Sigmoid colon (tissue), 7 donors: ENCODE results near the gene IP6K3. TPM values are rescaled to one million over a fixed set of nuclear protein-coding genes. Genes with fewer than 3 reads are reported as not detected.

Experiments
- DNase-seq: peaks from one replicate; pipeline ENCODE4 v3.0.0-alpha.2; 2019
- H3K27ac ChIP-seq, 4 donors: fragments of 200-600 bp; sonication (generic); one replicate each; pipeline ENCODE4 v1.5.1; 2016 to 2019; ENCODE audit warnings: mild to moderate bottlenecking in 1 of 4
- H3K27me3 ChIP-seq, 3 donors: fragments of 200-600 bp; sonication (generic); one replicate each; pipeline ENCODE4 v1.5.1; 2019; ENCODE audit warnings: mild to moderate bottlenecking in 1 of 3
- H3K36me3 ChIP-seq, 4 donors: fragments of 200-600 bp; sonication (generic); one replicate each; pipeline ENCODE4 v1.5.1; 2016 to 2019
- H3K4me1 ChIP-seq, 4 donors: fragments of 200-600 bp; sonication (generic); one replicate each; pipeline ENCODE4 v1.5.1; 2017 to 2019
- H3K4me3 ChIP-seq, 4 donors: fragments of 200-600 bp; sonication (generic); one replicate each; pipeline ENCODE4 v1.5.1; 2017 to 2019; ENCODE audit warnings: mild to moderate bottlenecking in 2 of 4, moderate library complexity in 1 of 4
- H3K9me3 ChIP-seq, 4 donors: fragments of 200-600 bp in 3 of 4; sonication (generic) in 3 of 4; one replicate each; pipeline versions ENCODE4 v1.5.1 to v1.6.1; 2013 to 2019
- CTCF ChIP-seq, 4 experiments: fragments of 450-650 bp in 3 of 4; fragments of 200-600 bp in 1 of 4; IDR thresholded peaks; one replicate each; pipeline ENCODE4 v1.5.1; 2016 to 2019; ENCODE audit warnings: antibody characterized with exemption in 4 of 4, mild to moderate bottlenecking in 3 of 4, moderate library complexity in 2 of 4
- EP300 ChIP-seq, 4 donors: sonication (generic); formaldehyde crosslinking; IDR thresholded peaks; one replicate each; pipeline ENCODE4 v1.6.1; 2017; ENCODE audit warnings: antibody characterized with exemption in 4 of 4
- POLR2A ChIP-seq, 2 donors: fragments of 450-650 bp; IDR thresholded peaks; one replicate each; pipeline ENCODE4 v1.6.1; 2016; ENCODE audit warnings: antibody characterized with exemption in 2 of 2, mild to moderate bottlenecking in 2 of 2, moderate library complexity in 2 of 2
- POLR2AphosphoS5 ChIP-seq, 4 donors: sonication (generic); formaldehyde crosslinking; IDR thresholded peaks; one replicate each; pipeline ENCODE4 v1.6.1; 2017; ENCODE audit warnings: antibody characterized with exemption in 4 of 4
- WGBS, 2 donors: extraction: QIAGEN DNeasy Blood & Tissue Kit; methylation state at CpG; one replicate each; pipeline ENCODE4 v1.1.7; 2013; 5-methylcytosine and 5-hydroxymethylcytosine counted together
- intact Hi-C: fragments of 100-400 bp; cut with DNase I; formaldehyde crosslinking; loops from one replicate; pipeline ENCODE4 v1.15.1; 2023
- polyA plus RNA-seq, 3 donors: library from polyadenylated mRNA; stranded (reverse); fragments of 200-250 nt; gene quantifications; one replicate each; pipeline ENCODE4 v1.2.3, GENCODE V29; 2013
- total RNA-seq, 4 donors: library from RNA; depleted of rRNA; stranded (reverse); fragments of >200 nt; gene quantifications; one replicate each; pipeline ENCODE4 v1.1.0, GENCODE V29; 2016
- donor health status: healthy with polysubstance abuse.
- donor health status: Bipolar disorder and iron deficiency.
- donor health status: healthy.

IP6K3 gene
- total and polyA plus RNA-seq, 7 donors, result 0.46 to 10.3 (median 4.9) TPM

GRCh38 chr6:33713786-33714185 lies 32.9 kb downstream of the IP6K3 start:
- H3K9me3 ChIP-seq, result no peaks in the 10 kb centered on the region
- H3K36me3 ChIP-seq, result peaks cover 0 to 4% (median 0%) of the 10 kb centered on the region in 4 donors
- H3K4me3 ChIP-seq, result no peak overlapping the region
- TF ChIP-seq POLR2AphosphoS5 (IDR thresholded peaks at IDR 0.05), result no peak
- no peak for TF ChIP-seq CTCF (IDR thresholded peaks at IDR 0.05)
- TF ChIP-seq EP300 (IDR thresholded peaks at IDR 0.05), result no peak
- TF ChIP-seq POLR2A (IDR thresholded peaks at IDR 0.05), result no peak
- intact Hi-C loops, result loop anchor here (5.0 kb wide), 1 partner anchor 511 kb away; the partner anchor contains the start of genes HSD17B8, RXRB and SLC39A7
- DNase-seq, result no peak
- H3K27ac ChIP-seq, result no peak overlapping the region
- peaks cover 0 to 40% (median 33%) of the 10 kb centered on the region in 4 donors for H3K4me1 ChIP-seq
- 68 to 87% methylated on average over 2 of the region's 2 CpGs for WGBS, 2 donors
- H3K27me3 ChIP-seq, result no peaks in the 10 kb centered on the region

GRCh38 chr6:33712914-33713313 lies 33.8 kb downstream of the IP6K3 start:
- no peak for TF ChIP-seq POLR2AphosphoS5 (IDR thresholded peaks at IDR 0.05)
- no peak for TF ChIP-seq POLR2A (IDR thresholded peaks at IDR 0.05)
- no peak for TF ChIP-seq EP300 (IDR thresholded peaks at IDR 0.05)
- TF ChIP-seq CTCF (IDR thresholded peaks at IDR 0.05), result no peak
- no peaks in the 10 kb centered on the region for H3K9me3 ChIP-seq
- intact Hi-C loops, result loop anchor here (5.0 kb wide), 1 partner anchor 511 kb away; the partner anchor contains the start of genes HSD17B8, RXRB and SLC39A7
- WGBS, 2 donors, result 89 to 94% methylated on average over 3 of the region's 3 CpGs
- H3K27me3 ChIP-seq, result no peaks in the 10 kb centered on the region
- H3K4me3 ChIP-seq, result no peak overlapping the region
- H3K27ac ChIP-seq, result no peak overlapping the region
- peaks cover 0 to 31% (median 25%) of the 10 kb centered on the region in 4 donors for H3K4me1 ChIP-seq
- H3K36me3 ChIP-seq, result peaks cover 0 to 13% (median 0%) of the 10 kb centered on the region in 4 donors
- DNase-seq, result no peak

- H3K9me3 ChIP-seq, result no peaks in the 10 kb centered on the region
- TF ChIP-seq POLR2A (IDR thresholded peaks at IDR 0.05) (peak; percentile 78 to 80), EP300 (IDR thresholded peaks at IDR 0.05) (no peak), CTCF (IDR thresholded peaks at IDR 0.05) (peak in 3 of 4 experiments; percentile 37 to 62 (median 60)), POLR2AphosphoS5 (IDR thresholded peaks at IDR 0.05) (peak; percentile 75 to 96 (median 92))
- peak; percentile 99 for DNase-seq
- peaks cover 0 to 19% (median 16%) of the 10 kb centered on the region in 4 donors for H3K4me1 ChIP-seq
- peak within 1 kb of the TSS; percentile 66 to 82 (median 77) for H3K4me3 ChIP-seq
- H3K36me3 ChIP-seq, result peaks cover 0 to 21% (median 0%) of the 10 kb centered on the region in 4 donors
- WGBS, 2 donors, result 1 to 2% methylated on average over 73 of the region's 73 CpGs
- intact Hi-C loops, result loop anchor here (2.0 to 5.0 kb wide), 2 partner anchors 51 to 509 kb away; partner anchors contain the start of genes HSD17B8, RXRB and SLC39A7
- no peaks in the 10 kb centered on the region for H3K27me3 ChIP-seq
- H3K27ac ChIP-seq, result peak within 1 kb of the TSS; percentile 90 to 96 (median 93)
These were observed 35.3 kb downstream of the IP6K3 start, which contains the start of gene UQCC2 for GRCh38 chr6:33711140-33712129. UQCC2 (minus strand) TSS chr6:33711700; CDS start chr6:33711686, 14 bp downstream.

GRCh38 chr6:33710296-33711121 lies 36.2 kb downstream of the IP6K3 start:
- no peaks in the 10 kb centered on the region for H3K27me3 ChIP-seq
- TF ChIP-seq POLR2AphosphoS5 (IDR thresholded peaks at IDR 0.05), result no peak
- H3K36me3 ChIP-seq, result peaks cover 0 to 21% (median 0%) of the 10 kb centered on the region in 4 donors
- intact Hi-C loops, result loop anchor here (2.0 to 5.0 kb wide), 2 partner anchors 52 to 508 kb away; partner anchors contain the start of genes HSD17B8, RXRB and SLC39A7
- peak; percentile 59 for DNase-seq
- 82 to 84% methylated on average over 15 of the region's 15 CpGs for WGBS, 2 donors
- no peaks in the 10 kb centered on the region for H3K9me3 ChIP-seq
- peak overlapping the region; percentile 66 to 82 (median 77) for H3K4me3 ChIP-seq
- peaks cover 0 to 19% (median 16%) of the 10 kb centered on the region in 4 donors for H3K4me1 ChIP-seq
- H3K27ac ChIP-seq, result peak overlapping the region in 2 of 4 donors; percentile 90 to 93
